GM12873 (cell line): ENCODE measurements around the gene SLC25A34.

ENCODE experiments used
- TF ChIP-seq, protein P1 (sequence below): IDR thresholded peaks from 2 replicates; pipeline ENCODE4 v1.5.1; 2012; ENCODE audit warnings: low read depth, mild to moderate bottlenecking, moderate library complexity, low read length, control low read depth; ENCODE audit not compliant: insufficient read depth; ENCODE audit errors: missing control alignments

SLC25A34 gene

GRCh38 chr1:15740924-15741850, 5.1 kb downstream of the SLC25A34 start:
- TF ChIP-seq, protein P1, sequence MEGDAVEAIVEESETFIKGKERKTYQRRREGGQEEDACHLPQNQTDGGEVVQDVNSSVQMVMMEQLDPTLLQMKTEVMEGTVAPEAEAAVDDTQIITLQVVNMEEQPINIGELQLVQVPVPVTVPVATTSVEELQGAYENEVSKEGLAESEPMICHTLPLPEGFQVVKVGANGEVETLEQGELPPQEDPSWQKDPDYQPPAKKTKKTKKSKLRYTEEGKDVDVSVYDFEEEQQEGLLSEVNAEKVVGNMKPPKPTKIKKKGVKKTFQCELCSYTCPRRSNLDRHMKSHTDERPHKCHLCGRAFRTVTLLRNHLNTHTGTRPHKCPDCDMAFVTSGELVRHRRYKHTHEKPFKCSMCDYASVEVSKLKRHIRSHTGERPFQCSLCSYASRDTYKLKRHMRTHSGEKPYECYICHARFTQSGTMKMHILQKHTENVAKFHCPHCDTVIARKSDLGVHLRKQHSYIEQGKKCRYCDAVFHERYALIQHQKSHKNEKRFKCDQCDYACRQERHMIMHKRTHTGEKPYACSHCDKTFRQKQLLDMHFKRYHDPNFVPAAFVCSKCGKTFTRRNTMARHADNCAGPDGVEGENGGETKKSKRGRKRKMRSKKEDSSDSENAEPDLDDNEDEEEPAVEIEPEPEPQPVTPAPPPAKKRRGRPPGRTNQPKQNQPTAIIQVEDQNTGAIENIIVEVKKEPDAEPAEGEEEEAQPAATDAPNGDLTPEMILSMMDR = peak; percentile 88

DNA sequence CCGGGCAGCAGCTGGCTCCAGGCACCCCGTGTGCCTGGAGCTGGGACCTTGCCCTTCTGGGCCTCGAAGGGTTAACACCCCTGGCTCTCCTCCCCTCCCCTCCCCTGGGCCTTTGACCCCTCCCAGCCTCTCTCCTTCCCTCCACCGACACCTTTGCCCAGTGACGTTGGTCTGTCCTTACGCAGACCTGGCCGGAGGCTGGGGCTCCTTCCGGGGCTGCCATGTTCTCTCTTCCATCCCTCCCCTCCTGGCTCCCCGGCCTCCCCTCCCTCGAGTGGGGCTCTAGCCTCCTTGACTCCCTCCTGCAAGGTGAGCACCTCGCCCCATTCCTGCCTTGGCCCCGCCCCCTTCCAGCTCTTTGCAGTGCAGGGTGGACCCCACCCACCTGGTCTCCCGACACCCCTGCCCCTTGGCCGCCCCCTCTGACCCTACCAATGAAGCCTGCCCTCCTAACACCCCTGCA, 6.3 kb downstream of the SLC25A34 start, which contains the start of gene TMEM82:
Gene TMEM82, plus strand, starts transcription at position 161 of the 463 bp plus-strand sequence. Its CDS starts 61 bp downstream, at position 222.
- TF ChIP-seq, protein P1 = no peak

- TF ChIP-seq, protein P1 = no peak
These were observed 8.1 kb downstream of the SLC25A34 start for GRCh38 chr1:15744122-15744679.

- TF ChIP-seq, protein P1 = no peak
These were observed 11.3 kb downstream of the SLC25A34 start for GRCh38 chr1:15747378-15747777.

DNA sequence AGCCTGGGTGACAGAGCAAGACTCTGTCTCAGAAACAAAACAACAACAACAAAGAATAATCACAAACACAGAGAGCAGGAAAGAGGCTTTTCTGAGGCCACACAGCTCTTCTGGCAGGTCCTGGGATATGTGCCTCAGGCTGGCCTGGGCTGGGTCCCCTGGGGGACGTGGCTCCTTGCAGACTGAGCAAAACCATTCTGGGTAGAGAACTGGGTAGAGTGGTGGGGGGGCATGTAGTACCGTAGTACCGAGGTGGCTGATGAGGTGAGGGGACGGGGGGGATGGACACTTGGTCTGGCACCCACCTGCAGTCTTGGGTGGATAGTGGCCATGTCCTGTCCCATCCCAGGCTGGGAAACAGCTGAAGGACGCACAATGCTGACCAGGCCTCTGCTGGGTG, 12.2 kb downstream of the SLC25A34 start:
- TF ChIP-seq, protein P1 = no peak

DNA sequence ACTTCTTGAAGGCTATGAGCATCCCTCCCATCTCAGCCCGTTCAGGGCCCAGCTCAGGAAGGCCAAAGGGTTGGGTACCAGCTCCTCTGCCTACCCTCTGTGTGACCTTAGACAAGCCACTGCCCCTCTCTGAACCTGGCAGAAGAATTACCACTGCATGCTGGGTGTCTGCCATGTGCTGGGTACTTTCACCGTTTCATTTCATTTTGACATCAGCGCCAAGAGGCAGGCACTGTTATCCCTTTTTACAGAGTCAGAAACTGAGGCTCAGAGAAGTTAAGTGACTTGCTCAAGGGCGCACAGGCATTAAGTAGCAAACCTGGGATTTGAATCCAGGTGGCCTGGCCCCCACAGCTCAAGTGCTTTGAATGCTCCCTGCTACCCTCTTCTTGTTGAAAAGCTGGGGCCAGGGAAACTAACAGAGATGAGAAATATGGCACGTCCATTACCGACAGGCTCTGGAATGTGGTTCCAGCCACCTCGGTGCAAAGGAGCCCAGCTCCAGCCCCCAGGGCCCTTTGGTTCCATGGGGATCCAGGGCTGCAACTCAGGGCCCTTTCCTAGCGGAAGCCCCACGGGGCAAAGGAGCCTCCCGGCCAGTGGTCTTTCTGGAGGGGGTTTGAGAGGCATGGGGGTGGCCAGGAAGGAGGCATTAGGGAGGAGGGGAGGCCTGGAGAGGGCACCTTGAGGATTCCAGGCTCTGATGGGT, 12.8 kb downstream of the SLC25A34 start:
- TF ChIP-seq, protein P1 = no peak
